ENCODE results near the gene TEX48.

TEX48 gene

GRCh38 chr9:114666401-114666800, 15.6 kb downstream of the TEX48 start:
- no peak for DNase-seq

DNA sequence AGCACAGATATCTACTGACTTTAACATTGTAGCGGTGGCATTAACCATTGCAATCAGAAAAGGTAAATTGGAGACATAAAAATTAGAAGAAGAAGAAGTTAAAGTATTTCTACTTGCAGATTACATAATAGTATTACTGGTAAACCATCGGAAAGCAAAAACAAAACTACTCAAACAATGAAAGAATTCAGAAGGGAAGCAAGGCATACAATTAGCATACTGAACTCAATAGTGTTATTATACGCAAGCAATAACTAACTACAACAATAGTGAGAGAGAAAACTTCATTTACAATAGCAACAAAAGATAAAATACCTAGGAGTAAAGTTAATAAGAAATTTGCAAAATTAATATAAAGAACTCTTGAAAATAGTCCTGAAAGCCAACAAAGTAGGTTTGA, 17.8 kb downstream of the TEX48 start:
- DNase-seq, result no peak

GRCh38 chr9:114662081-114662989, 19.7 kb downstream of the TEX48 start:
- DNase-seq, result peak; percentile 63

- DNase-seq, result no peak
Observed at GRCh38 chr9:114657705-114658104, 24.3 kb downstream of the TEX48 start, which contains the start of gene TEX53. TEX53 (minus strand) TSS chr9:114657805; CDS start chr9:114657774, 31 bp downstream.

DNA sequence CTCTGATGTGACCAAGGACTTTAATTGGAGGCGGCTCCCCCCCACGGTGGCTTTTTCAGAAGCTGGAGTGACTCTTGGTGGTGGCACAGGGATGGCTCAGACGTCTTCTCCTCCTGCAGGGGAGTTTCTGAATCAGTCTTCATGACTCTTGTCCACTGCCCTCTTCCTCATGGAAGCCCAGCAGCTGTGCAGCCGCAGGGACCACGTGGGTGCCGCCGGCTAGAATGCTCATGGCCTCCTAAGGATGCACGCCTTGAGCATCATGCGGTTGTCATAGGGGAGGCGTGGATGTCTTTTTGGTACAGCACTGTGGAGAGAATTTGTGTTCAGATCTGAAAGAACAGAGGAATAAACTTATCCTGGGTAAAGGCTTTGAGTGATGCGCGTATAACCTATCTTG, 25.7 kb downstream of the TEX48 start:
- DNase-seq, result no peak

DNA sequence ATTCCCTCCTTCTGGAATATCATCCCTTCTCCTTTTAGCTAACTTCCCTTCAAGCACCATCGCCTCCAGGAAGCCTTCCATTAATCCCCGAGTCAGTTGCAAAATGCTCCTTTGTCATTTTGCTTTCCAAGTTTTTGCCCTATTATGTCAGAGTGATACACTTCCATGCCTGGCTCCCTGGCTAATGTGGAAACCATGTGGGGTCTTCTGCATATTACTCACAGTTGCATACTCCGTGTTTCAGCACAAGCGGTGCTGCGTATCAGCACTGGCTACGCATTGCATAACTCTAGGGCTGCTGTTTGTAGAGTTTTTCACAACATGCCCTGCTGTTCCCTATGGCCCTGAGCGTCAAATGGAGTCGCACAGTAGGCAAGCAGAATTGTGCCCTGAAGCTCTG, 26.3 kb downstream of the TEX48 start:
- DNase-seq, result no peak

DNA sequence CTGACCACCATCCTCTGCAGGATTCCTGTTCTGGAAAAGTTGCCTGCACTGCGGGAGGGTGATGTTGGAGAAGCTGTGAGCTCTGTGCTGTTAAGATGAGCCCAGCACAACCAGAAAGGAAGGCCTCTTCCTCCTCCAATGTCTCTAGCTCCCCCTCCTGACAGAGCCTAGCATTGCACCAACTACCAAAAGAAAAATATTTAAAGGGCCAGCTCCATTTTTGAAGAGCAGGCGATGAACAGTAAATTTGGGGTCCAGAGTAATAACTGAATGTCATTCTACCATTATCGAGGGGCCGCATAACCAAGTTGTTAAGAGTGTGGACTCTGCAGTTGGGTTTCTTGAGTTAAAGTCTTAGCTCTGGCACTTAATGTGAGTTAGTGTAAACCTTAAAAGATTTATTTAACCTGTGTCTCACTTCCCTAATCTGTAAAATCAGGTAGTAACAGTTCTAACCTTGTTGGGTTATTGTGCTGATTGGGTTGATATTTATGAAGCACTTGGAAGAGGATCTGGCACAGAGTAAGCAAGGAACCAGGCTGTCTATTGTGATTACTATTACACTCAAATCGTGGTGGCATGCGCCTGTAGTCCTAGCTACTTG, 28.3 kb downstream of the TEX48 start:
- peak; percentile 83 for DNase-seq

DNA sequence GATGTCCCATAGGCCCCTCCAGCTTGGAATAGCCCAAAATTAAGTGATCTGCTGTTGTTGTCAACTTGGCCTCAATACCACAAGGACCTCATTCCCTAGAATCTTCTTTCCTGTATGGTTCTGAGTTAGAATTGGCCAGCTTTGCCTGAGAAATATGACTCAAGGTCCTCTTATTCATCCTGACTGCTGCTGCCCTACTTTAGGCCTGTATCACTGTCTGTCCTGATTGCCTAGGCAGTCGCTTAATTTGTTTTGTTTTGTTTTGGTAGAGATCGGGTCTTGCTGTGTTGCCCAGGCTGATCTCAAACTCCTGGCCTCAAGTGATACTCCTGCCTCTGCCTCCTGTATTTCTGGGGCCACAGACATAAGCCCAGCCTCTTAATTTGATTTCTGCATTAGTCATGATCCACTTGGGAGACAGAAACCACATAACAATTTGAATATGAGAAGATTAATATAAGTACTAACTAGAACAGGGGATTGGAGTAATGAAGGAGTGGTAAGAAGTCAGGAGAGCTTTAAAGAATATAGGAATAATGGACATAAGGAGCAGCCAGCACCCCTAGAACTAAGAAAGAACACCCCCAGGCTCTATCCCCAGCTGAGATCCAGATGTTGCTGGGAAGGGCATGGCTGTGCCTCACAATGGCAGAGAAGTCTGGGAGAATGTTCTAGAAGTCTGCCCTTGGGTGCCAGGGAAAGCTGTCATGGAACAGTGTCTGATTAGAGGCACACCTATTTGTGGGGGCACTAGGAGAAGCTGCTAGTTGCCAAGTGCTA, 29.0 kb downstream of the TEX48 start:
- no peak for DNase-seq

GRCh38 chr9:114643896-114644295, 38.1 kb downstream of the TEX48 start:
- no peak for DNase-seq

GRCh38 chr9:114643001-114643400, 39.0 kb downstream of the TEX48 start:
- DNase-seq, result no peak

DNA sequence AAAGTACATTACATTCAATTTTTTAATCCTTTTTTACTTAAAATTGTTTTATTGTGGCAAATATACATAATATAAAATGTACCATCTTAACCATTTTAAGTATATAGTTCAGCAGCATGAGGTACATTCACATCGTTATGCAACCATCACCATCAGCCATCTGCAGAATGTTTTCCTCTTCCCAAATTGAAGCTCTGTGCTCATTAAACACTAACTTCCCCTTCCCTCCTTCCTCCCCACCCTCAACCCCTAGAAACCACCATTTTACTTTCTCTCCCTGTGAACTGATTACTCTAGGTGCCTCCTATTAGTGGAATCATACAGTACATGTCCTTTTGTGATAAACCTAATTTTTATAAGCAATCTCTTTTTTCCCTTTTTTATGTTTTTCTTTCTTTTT, 40.0 kb downstream of the TEX48 start:
- DNase-seq, result no peak

GRCh38 chr9:114638404-114638803, 43.6 kb downstream of the TEX48 start:
- DNase-seq, result no peak

DNA sequence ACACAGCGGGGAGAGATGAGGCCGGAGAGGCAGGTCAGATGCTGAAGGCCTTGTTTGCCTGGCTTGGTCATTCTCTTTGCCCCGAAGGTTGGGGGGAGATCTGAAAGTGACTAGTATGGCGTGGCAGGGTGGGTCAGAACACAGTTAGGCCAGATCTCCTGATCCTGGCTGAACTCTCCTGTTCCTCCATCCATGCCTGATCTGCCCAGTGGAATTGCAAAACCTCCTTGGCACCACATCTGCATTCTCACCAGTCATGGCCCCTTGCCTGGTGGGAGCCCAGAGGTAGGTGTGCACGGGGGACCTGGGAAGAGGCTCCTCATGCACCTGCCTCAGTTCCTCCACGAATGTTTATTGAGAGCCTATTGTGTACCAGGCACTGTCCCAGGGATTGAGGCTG, 47.6 kb downstream of the TEX48 start:
- DNase-seq, result no peak

GRCh38 chr9:114633438-114634089, 48.4 kb downstream of the TEX48 start:
- no peak for DNase-seq

DNA sequence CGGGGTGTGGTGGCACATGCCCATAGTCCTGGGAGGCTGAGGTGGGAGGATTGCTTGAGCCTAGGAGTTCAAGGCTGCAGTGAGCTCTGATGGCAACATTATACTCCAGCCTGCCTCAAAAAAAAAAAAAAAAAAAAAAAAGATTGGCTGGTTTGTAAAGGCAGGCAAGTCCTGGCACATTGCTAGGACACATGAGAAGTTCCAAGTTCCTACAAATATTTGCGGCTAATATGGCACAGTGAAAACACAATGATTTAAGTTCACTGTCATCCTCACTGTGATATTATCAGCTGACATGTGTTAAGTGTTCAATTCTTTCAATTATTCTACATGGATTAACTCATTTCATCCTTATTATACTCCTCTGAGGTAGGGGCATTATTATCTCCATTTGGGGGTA, 50.8 kb downstream of the TEX48 start:
- no peak for DNase-seq

GRCh38 chr9:114629563-114630090, 52.4 kb downstream of the TEX48 start:
- no peak for DNase-seq

DNA sequence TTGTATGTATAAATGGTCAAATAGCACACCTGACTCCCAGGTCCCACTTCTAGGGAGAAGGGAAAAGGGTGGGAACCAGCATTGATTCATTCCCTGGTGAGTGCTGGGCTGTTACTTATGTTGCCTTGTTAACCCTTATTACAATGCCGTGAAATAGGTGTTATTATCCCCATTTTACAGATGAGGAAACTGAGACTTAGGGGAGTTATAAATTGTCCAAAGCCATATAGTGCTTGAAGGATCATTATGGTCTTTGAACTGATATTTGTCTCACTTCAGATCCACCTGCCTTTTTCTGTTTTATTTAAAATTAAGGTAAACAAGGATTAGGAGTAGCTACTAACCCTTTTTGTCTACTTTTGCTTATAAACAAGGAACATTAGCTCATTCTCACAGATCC, 54.4 kb downstream of the TEX48 start:
- no peak for DNase-seq

- no peak for DNase-seq
Observed at GRCh38 chr9:114626415-114627020, 55.5 kb downstream of the TEX48 start.

GRCh38 chr9:114624677-114625076, 57.3 kb downstream of the TEX48 start:
- no peak for DNase-seq

GRCh38 chr9:114621975-114622609, 59.9 kb downstream of the TEX48 start:
- DNase-seq, result no peak

GRCh38 chr9:114621561-114621960, 60.4 kb downstream of the TEX48 start:
- DNase-seq, result no peak
